ENCODE measurements around the gene CABCOCO1. TPM values are rescaled to one million over a fixed set of nuclear protein-coding genes. Genes with fewer than 3 reads are reported as not detected.

CABCOCO1 gene
- total RNA-seq: not detected
- long read RNA-seq: 0 reads

DNA sequence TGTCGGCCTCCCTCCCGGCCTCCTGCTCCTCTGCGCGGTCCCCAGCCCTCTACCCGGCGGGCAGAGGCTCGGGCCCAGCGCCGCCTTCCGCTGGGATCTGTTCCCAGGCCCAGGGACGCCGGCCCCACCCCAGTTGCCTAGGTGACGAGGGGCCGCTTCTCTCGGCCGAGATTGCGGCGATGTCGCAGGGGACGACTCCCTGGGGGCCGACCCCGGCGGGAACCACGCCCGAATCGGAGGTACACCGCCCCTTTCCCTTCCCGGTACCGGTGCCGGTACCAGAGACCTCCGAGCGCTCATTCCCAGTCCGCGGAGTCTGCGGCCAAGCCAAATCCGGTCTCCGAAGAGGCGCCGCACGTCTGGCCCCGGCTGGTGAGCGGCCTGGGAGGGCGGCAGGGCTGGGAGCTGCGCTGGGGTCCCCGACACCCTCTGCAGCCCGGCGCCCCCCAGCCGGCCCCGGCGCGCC lies at the start of gene CABCOCO1:
TSS of gene CABCOCO1 (plus strand) at position 136 of the 466 bp plus-strand sequence. CDS start at position 180, 44 bp downstream.
- peak; percentile 39 to 66 for DNase-seq
- peak; percentile 93 for ATAC-seq
- intact Hi-C loops (cut with DNase I, micrococcal nuclease): no loop called here

GRCh38 chr10:61613665-61614064 lies 49.1 kb upstream of the CABCOCO1 start:
- DNase-seq (no peak), ATAC-seq (no peak)
- intact Hi-C loops (cut with DNase I, micrococcal nuclease): no loop called here

DNA sequence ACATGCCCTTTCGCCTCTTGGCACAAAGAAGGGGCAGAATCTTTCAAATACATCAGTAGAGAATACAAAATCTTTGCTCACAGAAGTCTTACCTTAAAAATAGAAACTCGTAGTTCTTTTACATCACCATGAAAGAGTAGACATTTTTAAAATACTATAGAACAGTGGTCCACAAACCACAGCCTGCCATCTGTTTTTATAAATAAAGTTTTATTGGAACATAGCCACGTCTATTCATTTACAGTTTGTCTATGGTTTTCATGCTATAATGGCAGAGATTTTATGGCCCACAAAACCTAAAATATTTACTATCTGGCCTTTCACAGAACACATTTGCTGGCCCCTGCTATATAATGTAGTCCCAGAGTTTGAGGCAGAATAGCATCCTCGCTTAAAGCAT lies 46.1 kb upstream of the CABCOCO1 start:
- DNase-seq (no peak), ATAC-seq (no peak)
- intact Hi-C loops (cut with DNase I, micrococcal nuclease): no loop called here

- ATAC-seq: no peak
- no peak for DNase-seq
- intact Hi-C loops (cut with DNase I, micrococcal nuclease): no loop called here
Observed at GRCh38 chr10:61617180-61617579, 45.5 kb upstream of the CABCOCO1 start.

- ATAC-seq: no peak
- DNase-seq: no peak
- intact Hi-C loops (cut with DNase I, micrococcal nuclease): no loop called here
Observed at GRCh38 chr10:61617586-61617985, 45.1 kb upstream of the CABCOCO1 start.

- ATAC-seq: no peak
- intact Hi-C loops (cut with DNase I, micrococcal nuclease): no loop called here
- no peak for DNase-seq
Observed at GRCh38 chr10:61618388-61618961, 44.3 kb upstream of the CABCOCO1 start.

GRCh38 chr10:61620506-61620905 lies 42.2 kb upstream of the CABCOCO1 start:
- intact Hi-C loops (cut with DNase I, micrococcal nuclease): no loop called here
- DNase-seq (no peak), ATAC-seq (no peak)

DNA sequence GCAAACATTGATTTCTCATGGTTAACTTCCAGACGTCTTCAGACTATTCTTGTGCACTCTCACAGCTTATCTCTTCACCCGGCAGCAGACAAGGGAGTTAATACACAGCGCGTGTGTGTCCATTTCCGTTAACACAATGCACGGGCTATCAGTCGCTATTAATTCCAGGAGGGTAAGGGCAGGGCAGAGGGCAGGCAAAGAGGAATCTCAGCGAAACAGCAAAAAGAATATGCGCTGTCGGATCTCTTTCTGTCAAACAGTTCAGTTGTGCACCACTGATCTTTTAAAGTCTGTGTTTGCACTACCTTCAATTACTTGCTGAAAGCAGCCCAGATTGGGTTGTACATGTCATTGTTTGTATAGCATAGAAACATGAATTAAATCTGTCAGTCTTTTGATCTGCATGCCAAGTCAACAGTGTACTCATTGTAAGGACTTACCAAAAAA lies 41.1 kb upstream of the CABCOCO1 start:
- intact Hi-C loops (cut with DNase I, micrococcal nuclease): no loop called here
- no peak for DNase-seq
- peak; percentile 52 for ATAC-seq

DNA sequence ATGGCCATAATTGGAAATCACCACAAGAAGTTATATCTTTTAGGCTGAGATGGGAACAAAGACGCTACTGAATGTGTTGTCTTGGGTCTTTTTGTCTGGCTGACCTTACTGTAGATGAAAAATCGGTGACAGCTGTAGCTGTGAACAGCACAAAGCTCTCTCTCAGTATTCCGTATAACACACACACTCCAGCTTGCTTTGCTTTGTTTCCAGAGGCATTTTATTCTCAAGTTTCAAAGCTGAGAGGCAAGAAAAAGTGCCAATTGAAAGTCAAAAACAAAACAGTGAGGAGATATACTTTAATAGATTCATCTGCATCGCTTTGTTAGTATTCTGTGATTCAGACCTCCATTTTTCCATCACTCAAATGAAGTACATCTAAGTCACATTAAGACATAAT lies 39.6 kb upstream of the CABCOCO1 start:
- no peak for ATAC-seq
- intact Hi-C loops (cut with DNase I, micrococcal nuclease): no loop called here
- DNase-seq: no peak

DNA sequence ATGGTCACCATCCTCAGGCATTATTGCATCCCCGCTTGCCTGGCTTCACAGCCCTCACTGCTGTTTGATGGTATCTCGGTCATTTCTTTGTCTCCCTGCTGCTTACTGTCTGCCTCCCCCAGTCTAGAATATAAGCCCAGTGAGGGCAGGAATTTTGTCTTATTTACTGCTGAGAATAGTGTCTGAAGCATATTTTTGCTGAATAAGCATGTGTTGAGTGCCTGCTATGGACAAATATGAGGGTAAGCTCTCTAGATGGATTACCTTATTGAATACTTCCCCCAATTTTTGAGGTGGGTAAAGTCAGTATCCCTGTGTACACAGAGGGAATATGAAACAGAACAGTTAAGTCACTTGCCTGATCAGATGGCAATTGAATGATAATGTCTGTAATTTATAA lies 36.5 kb upstream of the CABCOCO1 start:
- DNase-seq: no peak
- no peak for ATAC-seq
- intact Hi-C loops (cut with DNase I, micrococcal nuclease): no loop called here

- ATAC-seq (no peak), DNase-seq (no peak)
- intact Hi-C loops (cut with DNase I, micrococcal nuclease): no loop called here
Observed at GRCh38 chr10:61627266-61627665, 35.5 kb upstream of the CABCOCO1 start.

DNA sequence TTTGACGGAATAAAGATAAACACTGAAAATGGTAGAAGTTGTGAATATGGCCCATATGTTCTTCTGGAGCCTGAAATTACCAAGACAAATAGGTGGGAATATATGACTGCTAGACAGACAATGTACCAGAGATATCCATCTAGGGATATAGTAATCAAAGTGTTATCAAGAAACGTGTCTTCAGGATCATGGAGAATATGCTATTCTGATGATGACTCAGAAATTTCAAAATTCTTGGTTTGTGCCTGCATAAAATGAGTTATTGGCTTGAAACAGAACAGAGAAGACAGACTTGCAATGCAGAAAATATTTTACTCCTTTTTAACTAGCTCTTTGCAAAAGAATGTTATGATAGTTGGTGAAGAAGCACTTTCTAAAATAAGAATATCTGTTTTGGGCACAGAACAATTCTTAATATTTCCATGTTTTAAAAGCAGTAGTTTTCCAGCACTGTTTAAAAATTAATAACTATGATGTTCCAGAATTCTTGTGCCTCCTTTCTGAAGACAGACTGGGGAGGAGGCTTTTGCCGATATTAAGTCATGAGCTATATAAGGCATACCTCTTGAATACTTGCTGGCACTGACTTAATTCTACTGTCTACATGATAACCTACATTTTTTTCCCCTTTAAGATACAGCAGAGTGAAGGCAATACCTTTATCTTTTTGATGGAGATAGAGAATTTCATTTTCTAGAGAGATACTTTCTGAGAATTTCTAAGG lies 34.4 kb upstream of the CABCOCO1 start:
- DNase-seq: no peak
- ATAC-seq: no peak
- intact Hi-C loops (cut with DNase I, micrococcal nuclease): no loop called here

DNA sequence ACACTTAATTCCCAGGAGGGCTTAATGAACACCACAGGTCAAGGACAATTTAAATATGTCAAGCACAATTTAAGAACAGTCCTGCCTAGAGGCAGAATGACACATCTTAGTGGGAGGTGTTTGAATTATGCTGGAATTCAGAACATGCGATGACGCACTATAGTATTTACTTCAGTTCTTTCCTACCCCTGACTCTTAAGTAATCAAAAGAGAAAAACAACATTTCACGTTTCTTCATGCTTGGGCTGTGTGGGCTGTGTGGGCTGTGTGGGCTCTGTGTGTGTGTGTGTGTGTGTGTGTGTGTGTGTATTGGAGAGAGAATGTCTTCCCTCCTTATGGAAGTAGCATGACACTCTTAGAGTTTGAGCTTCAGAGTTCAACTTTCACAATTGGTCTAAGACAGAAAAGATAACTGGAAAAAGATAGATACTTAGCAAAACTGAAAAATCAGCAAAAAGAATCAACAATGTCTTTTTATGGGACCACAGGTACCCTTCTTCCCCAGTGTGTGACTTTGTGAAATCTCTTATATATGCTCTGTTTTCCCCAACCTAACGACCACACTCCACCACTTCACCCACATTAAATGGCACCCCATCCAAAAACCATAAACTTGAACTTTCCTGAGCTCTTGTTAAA lies 33.7 kb upstream of the CABCOCO1 start:
- intact Hi-C loops (cut with DNase I, micrococcal nuclease): no loop called here
- DNase-seq (no peak), ATAC-seq (no peak)

DNA sequence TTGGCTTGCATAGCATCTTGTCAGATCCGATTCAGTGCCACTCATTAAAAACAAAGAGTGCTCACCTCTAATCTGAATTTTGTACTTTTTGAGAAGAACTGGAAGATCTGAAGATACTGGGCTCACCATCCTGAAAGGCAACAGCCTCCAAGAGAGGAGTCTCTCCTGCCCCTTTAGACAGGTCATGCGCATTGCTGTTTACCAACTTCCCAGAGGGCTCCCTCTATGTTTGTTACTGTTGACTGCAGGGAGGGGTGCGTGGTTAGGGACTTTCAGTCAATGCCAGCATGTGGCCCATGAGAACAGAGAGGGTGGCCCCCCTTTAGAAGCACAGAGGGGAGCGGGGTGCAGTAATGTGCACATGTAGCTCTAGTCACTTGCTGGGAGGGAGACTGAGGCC lies 33.2 kb upstream of the CABCOCO1 start:
- no peak for DNase-seq
- intact Hi-C loops (cut with DNase I, micrococcal nuclease): no loop called here
- ATAC-seq: no peak

DNA sequence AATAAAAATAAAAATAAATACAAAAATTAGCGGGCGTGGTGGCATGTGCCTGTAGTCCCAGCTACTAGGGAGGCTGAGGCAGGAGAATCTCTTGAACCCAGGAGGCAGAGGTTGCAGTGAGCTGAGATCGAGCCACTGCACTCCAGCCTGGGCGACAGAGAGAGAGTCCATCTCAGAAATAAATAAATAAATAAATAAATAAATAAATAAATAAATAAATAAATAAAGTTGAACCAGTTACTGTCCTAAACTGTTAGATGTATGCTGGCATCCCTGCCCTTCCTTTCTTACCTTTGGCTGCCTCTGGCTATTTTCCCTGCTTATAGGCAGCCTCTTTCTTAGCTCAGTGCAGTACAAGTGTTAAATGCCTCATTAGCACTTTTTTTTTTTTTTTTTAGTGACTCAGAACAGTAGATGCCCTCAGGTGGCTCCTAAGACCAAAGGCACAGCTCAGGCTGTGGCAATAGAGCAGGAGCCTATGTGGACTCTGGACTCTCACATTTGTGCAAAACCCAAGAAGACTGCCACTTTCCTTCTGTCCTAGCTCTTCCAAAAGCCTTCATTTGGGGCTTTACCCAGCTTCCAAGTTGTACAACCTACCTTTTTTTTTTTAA lies 30.6 kb upstream of the CABCOCO1 start:
- DNase-seq: no peak
- no peak for ATAC-seq
- intact Hi-C loops (cut with DNase I, micrococcal nuclease): no loop called here

- intact Hi-C loops (cut with DNase I, micrococcal nuclease): no loop called here
- no peak for ATAC-seq
- no peak for DNase-seq
Observed at GRCh38 chr10:61633665-61634064, 29.1 kb upstream of the CABCOCO1 start.

GRCh38 chr10:61634746-61635145 lies 28.0 kb upstream of the CABCOCO1 start:
- ATAC-seq (no peak), DNase-seq (no peak)
- intact Hi-C loops (cut with DNase I, micrococcal nuclease): no loop called here

DNA sequence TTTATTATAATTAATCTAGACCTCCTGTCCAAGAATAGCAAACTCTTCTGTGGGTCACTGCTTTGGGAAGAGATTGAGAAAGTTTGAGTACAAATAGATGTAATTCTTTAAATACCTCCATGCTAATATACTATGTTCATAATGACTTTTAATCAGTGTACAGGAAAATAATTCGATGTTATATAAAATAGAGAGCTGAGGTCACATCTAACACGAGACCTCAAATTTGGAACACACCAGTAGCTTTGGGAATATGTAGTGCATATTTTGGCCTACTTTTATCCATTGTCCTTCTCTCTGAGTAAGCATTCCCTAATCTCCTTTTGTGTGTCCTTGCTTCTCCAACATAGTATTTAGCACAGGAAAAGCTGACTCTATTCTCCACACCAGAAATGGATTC lies 27.3 kb upstream of the CABCOCO1 start:
- DNase-seq: no peak
- intact Hi-C loops (cut with DNase I, micrococcal nuclease): no loop called here
- ATAC-seq: no peak

DNA sequence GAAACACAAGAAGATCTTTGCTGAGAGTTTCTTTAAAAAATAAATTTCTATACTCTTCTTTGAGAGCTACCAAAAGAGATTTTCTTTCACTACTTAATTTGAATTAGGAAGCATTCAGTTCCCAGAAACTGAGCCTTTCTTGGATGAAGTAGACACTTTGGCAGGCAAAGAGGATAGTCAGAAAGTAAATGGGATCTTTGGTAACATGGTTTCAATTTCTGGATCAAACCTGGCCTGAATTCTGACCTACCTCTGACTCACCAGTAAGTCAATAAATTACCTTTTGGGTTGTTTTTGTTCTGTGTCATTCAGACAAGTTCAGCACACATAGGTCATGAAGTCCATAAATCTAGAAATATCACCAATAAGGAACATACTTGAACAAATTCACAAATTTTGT lies 26.8 kb upstream of the CABCOCO1 start:
- intact Hi-C loops (cut with DNase I, micrococcal nuclease): no loop called here
- DNase-seq: no peak
- no peak for ATAC-seq

GRCh38 chr10:61639952-61640351 lies 22.8 kb upstream of the CABCOCO1 start:
- no peak for DNase-seq
- intact Hi-C loops (cut with DNase I, micrococcal nuclease): no loop called here
- no peak for ATAC-seq

Measured in left colon (tissue), 2 donors.